Activated CD4-positive, CD25-positive, alpha-beta regulatory T cell treated with anti-CD3 and anti-CD28 coated beads, Interleukin-2, amount 50 U/mL, for 72 hours (primary cell): ENCODE measurements around the gene SLC1A4.
"Not testable (repeated sequence)": the region's sequence is repeated elsewhere in the genome, so short reads cannot be mapped to it uniquely, and the experiment has no call there.

Experiments
- DNase-seq: peaks from one replicate; pipeline ENCODE4 v3.0.0; 2021

SLC1A4 gene

DNA sequence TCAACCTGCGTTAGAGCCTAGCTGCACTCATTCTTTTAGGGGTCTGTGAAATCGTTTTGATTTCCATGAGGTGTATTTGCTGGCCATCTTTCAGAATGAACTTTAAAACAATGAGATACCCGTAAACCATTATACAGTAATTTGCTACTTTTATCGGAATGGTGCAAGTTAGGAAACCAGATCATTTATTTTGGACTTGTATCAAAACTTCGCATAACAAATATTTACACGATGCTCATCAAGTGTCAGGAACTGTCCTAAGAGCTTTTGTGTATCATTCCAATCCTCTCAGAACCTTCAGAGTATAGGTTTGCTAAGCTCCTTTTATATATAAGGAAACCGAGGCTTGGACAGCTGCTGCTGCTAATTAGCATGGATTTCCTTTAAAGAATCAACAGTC lies 22.4 kb upstream of the SLC1A4 start:
- no peak for DNase-seq

DNA sequence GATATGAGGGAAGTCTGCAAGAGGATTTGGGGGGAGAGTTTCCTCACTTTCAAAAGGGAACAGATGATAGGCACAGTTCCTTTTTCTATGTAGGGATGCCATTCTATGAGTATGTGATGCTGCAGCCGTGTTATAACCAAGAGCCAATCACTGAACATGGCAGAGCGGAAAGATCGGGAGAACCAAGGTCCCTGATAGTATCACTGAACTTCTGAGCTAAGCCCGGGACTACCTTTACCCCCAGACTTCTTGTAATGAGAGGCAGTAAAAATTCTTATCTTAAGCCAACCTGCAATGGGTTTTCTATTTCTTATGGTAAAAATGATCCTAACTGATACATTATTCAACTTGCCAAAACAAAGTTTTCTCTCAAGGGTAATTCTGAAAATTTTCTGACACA lies 21.6 kb upstream of the SLC1A4 start:
- DNase-seq = no peak

DNA sequence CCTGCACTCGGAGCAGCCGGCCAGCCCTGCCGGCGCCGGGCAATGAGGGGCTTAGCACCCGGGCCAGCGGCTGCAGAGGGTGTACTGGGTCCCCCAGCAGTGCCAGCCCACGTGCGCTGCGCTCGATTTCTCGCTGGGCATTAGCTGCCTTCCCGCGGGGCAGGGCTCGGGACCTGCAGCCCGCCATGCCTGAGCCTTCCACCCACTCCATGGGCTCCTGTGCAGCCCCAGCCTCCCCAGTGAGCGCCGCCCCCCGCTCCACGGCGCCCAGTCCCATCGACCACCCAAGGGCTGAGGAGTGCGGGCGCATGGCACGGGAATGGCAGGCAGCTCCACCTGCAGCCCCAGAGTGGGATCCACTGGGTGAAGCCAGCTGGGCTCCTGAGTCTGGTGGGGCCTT lies 20.1 kb upstream of the SLC1A4 start:
- DNase-seq = not testable (repeated sequence)

DNA sequence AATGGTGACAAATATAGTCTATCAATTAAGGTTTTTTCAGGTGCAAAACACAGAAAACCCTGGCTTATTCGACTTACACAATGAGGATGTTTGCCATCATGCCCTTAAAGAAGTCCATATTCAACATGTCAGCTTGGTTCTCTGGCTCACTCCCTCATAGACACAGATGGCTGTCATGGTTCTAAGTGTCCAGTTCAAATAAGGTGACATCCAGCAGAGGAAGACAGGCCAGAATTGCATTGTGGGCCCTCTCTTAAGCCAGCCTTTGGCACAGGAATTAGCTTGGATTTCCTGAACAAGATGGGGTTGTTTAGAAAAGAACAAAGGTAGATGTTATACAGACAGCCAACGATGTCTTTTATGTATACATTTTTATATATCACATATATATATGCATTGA lies 18.7 kb upstream of the SLC1A4 start:
- no peak for DNase-seq

DNA sequence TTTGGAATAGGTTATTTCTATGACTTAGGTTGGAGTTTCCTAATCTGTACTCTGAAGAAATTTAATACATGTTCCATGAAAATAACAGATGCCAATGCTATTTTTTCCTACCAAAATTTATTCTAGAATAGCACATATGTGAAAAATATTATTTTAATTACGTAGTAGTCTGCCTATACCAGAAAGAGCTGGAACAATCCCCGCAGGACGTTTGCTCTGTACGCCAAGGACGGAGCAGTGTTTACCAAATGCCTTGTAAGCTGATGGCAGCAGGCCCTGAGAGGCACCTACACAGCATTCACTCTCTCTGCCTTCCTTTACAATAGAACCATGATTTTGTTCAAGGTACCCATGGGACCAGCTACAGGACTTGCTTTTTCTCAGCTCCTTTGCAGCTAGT lies 16.8 kb upstream of the SLC1A4 start:
- no peak for DNase-seq

DNA sequence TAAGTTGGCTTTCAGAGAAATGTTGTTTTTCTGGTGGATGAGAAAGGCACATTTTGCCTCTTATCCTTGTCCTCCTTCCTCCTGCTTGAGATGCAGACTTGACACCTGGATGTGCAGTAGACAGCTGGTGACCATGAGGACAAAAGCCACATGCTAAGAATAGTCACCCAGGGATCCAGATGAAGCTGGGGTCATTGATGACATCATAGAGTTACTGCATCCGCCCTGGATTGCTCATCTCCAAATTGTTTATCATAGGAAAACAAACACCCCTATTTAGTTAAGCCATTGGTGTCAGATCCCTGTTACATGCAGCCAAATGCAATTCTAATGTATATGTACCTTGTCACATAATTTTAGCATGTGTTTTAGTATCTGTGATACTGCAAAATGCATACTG lies 16.3 kb upstream of the SLC1A4 start:
- no peak for DNase-seq

DNA sequence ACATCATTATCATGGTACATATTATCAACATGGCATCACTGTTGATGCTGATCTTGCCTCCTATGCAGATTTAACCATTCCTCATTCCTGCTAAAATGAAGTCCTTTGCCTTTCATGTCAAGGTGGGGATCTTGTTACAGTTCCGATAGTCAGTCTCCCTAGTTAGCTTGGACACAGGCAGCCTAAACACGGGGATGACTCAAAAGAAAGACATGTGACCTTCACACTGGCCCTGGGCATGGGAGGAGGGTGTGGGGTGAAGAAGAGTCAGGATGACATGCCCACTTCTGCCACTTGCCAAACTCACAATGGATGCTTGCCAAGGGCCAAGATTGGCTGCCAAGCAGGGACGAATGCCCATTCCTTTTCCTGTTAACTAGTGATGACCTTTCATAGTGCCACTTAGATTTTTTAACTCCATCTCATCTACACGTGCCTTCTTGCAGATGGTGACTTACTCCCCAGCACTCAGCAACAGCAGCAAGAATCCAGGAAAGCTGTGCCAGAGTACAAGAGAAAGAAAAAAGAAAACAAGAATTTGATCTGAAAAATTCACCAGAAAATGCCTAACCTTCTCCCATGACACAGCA lies 13.9 kb upstream of the SLC1A4 start:
- no peak for DNase-seq

DNA sequence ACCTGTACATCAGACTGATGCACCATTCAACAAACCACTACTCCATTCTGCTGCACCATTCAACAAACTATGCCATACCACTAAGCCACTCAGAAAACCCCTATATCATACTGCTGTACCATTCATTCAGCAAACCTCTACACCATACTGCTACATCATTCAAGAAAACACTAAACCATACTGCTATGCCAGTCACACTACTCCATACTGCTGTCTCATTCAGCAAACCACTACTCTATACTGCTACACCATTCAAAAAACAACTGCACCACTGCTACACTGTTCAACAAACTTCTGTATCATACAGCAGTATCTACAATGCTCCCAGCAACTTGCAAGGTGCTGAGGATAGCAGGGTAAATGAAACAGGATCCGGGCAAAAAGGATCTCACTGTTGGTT lies 12.9 kb upstream of the SLC1A4 start:
- DNase-seq = no peak

DNA sequence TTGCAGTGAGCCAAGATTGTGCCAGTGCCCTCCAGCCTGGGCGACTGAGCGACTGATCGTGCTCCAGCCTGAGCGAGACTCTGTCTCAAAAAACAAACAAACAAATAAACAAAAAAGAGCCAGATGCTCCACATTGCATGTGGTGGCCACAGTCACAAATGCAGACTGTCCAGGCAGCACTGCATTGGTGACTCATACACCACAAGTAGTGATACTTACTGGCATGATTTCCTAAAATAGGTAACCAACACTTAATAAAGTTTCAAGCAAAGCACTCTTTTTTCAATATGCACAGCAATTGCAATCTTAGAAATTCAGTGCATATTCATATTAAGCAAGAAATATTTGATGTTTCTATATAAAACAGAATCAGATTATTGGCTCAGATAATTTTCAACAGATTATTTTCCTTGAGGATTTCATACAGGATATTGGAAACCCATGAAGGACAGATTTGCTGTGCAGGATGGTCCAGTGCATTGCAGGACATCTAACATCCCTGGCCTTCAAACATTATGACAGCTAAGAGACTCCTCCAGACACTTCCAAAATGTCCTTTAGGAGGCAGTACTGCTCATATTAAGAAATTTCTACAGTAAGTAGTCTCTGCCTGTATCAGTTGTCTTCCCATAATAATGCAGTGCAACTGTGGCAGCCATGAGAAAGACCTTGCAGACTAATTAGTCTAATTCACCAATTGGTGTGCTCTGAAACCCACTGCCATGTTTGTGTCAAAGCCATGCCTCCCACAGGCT lies 10.5 kb upstream of the SLC1A4 start:
- no peak for DNase-seq

DNA sequence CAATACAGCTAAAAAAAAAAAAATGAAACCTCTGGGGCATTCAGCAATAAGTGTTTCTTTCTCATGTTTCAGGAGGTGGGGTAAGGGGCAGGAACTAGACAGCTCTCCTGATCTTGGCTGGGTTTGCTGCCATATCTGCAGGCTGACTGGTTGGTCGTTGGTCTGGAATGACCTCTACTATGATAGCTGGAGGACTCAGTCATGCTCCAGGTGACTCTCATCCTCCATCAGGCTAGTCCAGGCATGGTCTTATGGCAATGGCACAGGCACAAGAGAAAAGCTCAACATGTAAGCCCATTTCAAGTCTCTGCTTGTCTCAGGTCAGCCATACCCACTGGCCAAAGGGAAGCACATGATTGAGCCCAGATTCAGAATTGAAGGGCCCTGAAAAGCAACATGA lies 9.5 kb upstream of the SLC1A4 start:
- DNase-seq = no peak

DNA sequence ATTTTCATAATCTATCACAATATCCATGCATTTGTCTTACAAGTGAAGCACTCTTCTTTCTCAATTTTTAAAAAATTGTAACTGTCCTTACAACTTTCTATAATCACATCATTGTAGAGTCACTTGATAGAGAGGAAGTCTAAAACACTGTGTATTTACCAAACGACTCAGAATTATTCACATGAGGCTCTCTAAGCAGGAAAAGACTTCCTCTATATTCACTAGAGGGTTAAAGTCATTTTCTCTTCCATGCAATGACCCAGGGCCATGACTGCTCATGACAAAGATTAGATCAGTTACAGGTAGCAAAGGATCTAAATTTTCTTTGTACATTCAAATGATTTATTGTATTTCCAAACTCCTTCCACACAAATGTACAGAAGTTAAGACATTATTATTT lies 9.0 kb upstream of the SLC1A4 start:
- no peak for DNase-seq

DNA sequence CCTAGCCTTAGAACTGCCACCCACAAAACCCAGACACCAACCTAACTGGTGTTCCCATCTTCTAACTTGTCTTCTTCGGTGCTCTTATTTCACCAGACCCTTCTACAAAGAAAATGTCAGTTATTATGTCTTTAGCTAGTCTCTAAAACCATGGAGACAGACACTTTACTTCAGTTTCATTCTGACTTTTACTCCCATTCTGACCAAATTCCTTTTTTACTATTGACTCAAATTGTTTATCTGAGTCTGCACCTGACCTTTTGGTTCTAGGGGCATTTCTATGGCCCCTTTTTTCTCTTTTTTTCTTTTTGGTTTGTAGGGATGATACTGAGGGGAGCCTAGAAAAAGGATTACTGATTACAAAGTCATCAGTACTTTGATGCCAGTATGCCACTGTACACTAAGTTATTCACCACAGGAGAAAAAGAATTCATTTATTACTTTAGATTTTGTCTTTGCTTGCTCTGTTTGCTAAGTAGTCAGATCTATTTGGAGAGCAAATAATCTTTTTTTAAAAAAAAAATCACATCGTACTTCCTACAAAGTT lies 6.8 kb upstream of the SLC1A4 start:
- no peak for DNase-seq

DNA sequence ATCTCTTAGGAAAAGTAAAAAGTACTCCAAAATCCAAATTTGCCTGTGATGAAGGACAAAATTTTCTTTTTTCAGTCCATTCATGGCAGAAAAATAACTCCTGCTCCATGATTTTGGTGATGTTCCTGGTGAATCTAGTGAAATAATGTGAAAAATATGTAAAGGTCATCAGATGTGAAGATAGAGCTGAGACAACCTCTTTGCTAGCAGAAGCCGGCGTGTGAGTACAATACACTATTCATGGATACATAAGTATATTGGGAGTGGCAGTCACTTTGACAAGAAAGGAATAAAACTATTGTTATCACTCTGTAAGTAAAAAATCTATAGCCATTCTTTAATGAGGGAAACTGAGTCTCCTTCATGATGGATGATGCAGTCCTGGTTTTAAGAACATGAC lies 6.3 kb upstream of the SLC1A4 start:
- DNase-seq = no peak

DNA sequence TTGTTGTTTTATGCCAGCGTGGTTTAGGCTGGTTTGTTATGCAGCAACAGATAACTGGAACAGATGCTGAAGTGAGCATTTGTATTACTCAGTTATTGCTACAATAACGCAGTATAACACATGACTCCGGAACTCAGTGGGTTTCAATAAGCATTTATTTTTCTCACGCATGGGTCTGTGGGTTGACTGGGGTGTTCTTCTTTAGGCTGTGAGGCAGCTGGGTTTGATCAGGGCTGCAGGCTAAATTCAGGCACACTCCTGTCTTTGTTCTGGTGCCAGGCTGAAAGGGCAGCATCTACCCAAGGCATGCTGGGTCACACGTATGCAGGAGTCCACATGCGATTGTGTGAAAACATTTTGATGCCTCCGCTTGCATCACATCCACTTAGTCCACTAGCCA lies 3.8 kb upstream of the SLC1A4 start:
- no peak for DNase-seq

DNA sequence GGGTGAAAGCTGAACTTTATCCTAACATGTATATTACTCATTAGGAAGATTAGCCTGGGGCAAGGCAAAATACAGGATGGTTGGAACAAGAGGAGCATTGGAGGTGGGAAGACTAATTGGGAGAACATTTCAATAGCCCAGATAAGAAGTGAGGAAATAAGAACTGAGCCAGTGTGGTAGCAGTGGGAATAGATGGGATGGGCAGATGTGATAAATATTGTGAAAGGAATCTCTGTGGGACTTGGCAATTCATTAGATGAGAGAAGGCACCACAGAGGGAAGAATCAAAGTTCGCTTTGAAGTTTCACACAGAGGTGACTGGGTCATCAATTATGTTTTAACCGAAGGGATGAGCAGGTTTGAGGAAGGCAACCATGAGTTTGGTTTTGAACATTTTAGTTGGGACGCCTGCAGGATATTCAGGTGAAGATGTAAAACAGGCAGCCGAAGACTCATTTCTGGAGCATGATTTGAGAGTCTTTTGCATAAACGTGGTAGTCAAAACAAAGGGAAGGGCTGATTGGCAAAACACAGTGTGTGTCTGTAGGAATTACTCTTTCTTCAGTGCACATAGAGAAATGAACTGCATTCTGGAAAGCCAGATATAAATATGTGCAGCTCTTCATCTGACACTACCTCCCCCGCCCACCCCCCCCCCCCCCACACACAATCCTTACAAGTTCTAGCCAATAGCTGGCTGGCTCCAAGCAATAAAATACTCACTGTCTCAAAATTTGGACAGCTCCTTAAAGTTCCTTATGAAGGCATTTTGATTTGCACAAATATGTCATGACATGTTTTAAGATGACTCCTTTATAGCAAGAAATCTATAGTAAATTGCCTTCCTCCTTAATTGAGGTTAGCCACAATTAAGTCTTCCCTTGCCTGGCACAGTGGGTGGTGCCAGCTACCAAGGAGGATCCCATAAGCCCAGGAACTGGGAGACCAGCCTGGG lies 1.9 kb upstream of the SLC1A4 start:
- no peak for DNase-seq

DNA sequence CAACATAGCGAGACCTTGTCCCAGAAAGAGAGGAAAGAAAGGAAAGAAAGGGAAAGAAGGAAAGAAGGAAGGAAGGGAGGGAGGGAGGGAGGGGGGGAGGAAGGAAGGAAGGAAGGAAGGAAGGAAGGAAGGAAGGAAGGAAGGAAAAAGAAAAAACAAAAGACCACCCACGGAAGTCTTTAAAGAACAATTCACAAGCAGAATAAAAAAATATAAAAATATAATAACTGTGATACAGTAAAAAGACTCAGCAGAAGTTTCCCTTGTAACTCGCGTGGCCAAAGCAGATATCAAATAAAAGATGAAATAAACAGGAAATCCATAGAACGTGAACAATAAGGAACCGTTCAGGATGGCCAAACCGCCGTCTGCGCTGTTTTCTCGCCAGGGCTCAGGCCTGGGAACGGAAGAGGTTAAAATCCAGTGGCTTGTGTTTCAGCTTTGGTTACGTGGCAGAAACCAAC lies 1.2 kb upstream of the SLC1A4 start:
- no peak for DNase-seq

DNA sequence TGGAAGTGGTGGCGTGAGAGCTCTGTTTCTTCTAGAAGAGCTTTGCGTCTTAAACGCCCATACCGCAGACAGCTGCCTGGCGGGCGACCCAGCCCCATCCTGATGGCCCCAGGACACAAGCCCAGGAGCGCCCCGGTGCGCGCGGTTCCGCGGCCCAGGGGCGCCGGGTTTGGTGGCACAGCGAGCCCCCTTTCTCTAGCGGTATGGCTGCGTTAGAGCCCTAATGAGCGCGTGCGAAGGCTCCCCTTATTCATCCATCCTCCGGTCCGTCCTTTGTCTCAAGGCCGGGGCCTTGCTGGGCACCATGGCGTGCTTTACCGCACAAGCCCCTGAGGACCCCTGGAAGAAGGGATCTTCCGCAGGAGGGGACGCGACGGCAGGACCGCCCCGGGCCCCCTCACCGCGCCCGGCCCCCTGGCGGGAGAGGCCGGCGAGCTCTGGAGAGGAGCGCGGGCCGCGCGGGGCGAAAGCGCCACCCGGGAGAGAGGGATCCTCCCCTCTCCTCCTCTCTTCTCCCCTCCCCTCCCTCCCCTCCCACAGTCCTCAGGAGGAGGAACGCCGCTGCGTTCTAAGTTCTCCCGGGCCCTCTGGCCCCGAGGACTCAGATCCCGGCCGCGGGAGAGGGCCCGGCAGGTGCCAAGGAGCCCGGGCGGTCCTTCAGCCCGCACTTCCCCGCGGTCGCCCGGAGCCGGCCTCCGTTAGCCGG lies 626 bp upstream of the SLC1A4 start:
- DNase-seq = peak; percentile 72

DNA sequence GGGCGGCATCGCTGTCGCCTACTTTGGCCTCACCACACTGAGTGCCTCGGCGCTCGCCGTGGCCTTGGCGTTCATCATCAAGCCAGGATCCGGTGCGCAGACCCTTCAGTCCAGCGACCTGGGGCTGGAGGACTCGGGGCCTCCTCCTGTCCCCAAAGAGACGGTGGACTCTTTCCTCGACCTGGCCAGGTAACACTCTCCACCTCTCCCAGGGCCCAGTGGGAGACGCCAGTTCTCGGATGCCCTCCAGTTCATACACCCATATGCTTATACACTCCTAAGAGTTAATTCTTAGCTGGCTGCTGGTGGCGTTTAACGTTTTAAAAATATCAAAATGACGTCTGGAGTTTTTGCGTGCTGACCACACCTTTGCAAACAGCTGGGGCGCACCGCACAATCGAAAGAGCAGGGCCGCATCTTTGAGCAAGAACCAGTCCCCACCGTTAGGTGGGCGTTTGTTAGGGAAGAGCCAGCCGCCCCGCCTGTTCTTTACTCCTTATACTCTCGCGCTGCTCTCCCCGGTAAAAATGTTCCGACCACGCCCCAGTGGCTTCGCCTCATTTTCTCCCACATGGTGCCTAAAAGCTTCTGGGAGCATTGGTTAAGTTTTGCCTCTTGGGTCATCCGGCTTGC lies 899 bp downstream of the SLC1A4 start:
- DNase-seq = peak; percentile 37

DNA sequence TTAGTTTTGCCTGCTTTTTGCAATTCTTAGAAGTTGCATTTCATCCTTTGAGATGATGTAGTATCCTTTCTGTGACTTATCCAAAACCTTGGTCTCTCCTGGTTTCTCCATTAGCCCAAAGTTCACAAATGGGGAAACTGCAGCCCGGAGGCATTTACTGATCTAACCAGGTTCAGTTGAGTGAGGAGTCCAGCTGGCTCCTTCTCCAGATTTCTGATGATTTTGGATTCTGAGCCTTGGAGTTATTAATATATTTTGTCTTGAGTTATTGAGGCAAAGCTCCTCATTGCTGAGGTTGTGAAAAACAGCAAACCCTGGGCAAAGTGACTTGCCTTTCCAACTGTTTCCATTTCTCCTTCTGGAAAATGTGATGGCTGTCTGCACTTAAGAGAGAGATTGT lies 1.7 kb downstream of the SLC1A4 start:
- DNase-seq = no peak

DNA sequence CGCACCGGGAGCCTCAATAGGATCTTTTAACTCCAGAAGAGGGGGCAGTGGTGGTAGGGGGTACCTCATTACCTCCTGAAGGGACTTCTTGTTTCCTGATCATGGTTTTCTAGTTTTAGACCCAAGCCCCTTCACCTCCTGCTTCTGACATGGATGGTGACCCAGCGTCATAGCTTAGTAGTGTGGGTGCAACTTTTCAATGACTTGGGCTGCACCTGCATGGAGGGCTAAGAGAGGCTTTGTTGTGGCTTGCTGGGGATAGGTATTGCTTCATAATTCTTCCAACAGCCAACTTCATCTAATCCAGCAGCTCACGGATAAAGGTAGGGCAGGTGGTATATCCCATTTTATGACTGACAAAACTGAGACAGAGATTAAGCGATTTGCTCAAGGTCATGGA lies 3.0 kb downstream of the SLC1A4 start:
- DNase-seq = no peak

DNA sequence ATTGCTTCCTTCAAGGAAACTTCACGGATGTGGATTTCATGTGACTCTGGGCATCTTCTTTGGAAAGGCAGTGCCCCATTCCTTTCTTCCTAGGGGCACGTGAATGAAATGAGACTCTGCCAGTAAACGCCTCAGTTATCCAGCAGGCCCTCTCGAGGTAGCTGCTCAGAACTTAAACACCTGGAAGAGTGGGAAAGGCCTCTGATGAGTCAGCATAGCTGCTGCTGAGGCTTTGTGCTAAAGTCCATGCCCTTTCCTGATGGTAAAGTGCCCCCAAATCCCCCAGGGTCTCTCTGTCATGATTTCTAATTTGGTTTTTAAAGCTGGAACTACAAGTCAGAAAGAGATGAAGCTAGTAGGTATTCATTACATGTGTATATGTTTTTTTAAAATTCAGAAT lies 3.8 kb downstream of the SLC1A4 start:
- DNase-seq = no peak

DNA sequence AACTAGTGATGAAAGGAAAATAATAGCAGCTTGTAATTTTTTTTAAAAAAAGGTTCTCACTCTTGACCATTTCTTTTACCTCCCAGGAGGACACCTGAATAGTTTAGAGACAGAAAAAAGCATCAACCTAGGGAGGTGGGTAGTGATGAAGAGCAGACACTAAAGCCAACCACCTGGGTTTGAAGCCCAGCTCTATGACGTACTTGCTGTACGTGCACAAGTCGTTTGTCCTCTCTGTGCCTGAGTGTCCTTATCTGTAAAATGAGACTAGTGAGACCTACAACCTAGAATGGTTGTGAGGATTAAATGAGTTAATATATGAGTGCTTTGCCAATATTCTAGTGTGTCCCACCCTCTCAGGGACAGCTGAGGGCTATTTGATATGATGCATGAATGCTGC lies 5.8 kb downstream of the SLC1A4 start:
- no peak for DNase-seq
